Ectodermal cell (in vitro differentiated cells): Measurements from ENCODE around the gene ABLIM3.

Source experiments
- H3K27ac ChIP-seq: 2 replicates; pipeline ENCODE4 v1.7.0; 2013; ENCODE audit warnings: mild to moderate bottlenecking, low read depth, low read length; ENCODE audit not compliant: insufficient read depth, poor library complexity, severe bottlenecking
- H3K27me3 ChIP-seq: 2 replicates; pipeline ENCODE4 v1.7.0; 2013; ENCODE audit warnings: mild to moderate bottlenecking, low read length; ENCODE audit not compliant: insufficient read depth, control insufficient read depth, poor library complexity, severe bottlenecking
- H3K36me3 ChIP-seq: one replicate; pipeline ENCODE4 v1.7.0; 2013; ENCODE audit warnings: low read length; ENCODE audit not compliant: control insufficient read depth, insufficient read depth
- H3K4me1 ChIP-seq: one replicate; pipeline ENCODE4 v1.7.0; 2013; ENCODE audit warnings: low read length; ENCODE audit not compliant: control insufficient read depth, insufficient read depth
- H3K4me3 ChIP-seq: 2 replicates; pipeline ENCODE4 v1.7.0; 2013; ENCODE audit warnings: low read depth, low read length, control low read depth; ENCODE audit not compliant: insufficient read depth
- H3K9me3 ChIP-seq: 2 replicates; pipeline ENCODE4 v1.7.0; 2013; ENCODE audit warnings: mild to moderate bottlenecking, low read length, moderate library complexity; ENCODE audit not compliant: control insufficient read depth
- WGBS, 2 experiments: methylation state at CpG; one replicate each; pipeline ENCODE4 v1.1.7; 2013; ENCODE audit warnings: missing lambda C conversion rate in 2 of 2; 5-methylcytosine and 5-hydroxymethylcytosine counted together

Gene ABLIM3

DNA sequence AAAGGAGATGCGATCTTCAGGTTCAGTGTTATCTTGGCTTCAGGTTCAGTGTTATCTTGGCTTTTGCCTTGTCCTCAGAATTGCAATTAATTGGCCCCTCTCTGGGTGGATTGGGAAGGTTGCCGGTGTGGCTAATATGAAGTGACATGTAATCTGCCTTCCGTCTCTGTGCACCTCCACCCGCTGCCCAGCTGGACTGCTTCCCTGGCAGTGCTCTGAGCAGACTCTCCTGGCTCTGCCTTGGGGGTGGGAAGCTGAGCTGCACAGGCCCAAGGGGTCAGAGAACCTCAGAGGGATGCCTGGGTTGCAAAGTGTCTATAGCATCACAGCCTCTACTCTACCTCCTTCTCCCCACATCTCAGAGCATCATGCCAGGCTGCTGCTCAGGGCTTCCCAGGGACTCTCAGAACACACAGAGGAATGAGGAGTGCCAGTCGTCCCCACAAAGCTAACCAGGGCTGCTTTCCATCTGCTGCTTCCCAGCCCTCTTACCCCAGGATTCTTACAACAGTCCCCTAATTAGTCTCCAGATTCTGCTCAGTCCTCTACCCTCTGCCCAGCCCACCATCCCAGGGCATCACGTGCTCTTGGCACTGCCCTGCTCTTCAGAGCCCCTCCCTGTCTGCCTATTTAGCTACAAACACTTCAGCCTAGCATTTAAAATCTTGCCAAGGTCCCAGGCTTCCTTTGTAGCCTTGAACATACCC lies 76.0 kb downstream of the ABLIM3 start:
- H3K27ac ChIP-seq = no peak overlapping the region
- H3K4me1 ChIP-seq = no peaks in the 10 kb centered on the region
- H3K9me3 ChIP-seq = no peaks in the 10 kb centered on the region
- no peaks in the 10 kb centered on the region for H3K36me3 ChIP-seq
- WGBS, 2 experiments = 71 to 75% methylated on average over 6 of the region's 6 CpGs
- no peak overlapping the region for H3K4me3 ChIP-seq
- H3K27me3 ChIP-seq = no peaks in the 10 kb centered on the region

GRCh38 chr5:149217803-149218155 lies 76.5 kb downstream of the ABLIM3 start:
- H3K36me3 ChIP-seq = no peaks in the 10 kb centered on the region
- no peaks in the 10 kb centered on the region for H3K27me3 ChIP-seq
- H3K9me3 ChIP-seq = no peaks in the 10 kb centered on the region
- H3K27ac ChIP-seq = no peak overlapping the region
- no peaks in the 10 kb centered on the region for H3K4me1 ChIP-seq
- 84 to 85% methylated on average over 3 of the region's 3 CpGs for WGBS, 2 experiments
- H3K4me3 ChIP-seq = no peak overlapping the region

DNA sequence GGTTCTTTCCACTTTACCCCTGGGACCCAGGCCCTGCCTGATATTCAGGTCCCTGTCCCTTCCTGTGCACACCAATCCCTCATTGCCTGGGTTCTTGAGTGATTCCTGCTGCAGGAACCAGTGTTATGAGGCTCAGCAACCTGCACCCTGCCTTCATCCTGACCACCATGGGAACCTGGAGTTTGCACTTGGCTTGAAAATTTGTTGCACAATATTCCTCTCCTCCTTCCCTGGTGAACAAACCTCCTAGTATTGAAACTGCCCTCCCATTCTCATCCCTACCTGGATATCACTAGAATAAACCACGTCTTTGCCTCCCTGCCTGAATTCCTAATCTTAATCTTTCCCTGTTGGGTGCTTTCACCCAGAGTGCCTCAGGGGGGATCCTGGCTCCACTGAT lies 78.3 kb downstream of the ABLIM3 start:
- WGBS, 2 experiments = 76 to 82% methylated on average over 1 of the region's 1 CpG
- H3K4me3 ChIP-seq = no peak overlapping the region
- no peaks in the 10 kb centered on the region for H3K27me3 ChIP-seq
- H3K27ac ChIP-seq = no peak overlapping the region
- H3K4me1 ChIP-seq = no peaks in the 10 kb centered on the region
- H3K9me3 ChIP-seq = no peaks in the 10 kb centered on the region
- no peaks in the 10 kb centered on the region for H3K36me3 ChIP-seq

GRCh38 chr5:149220750-149221149 lies 79.5 kb downstream of the ABLIM3 start:
- H3K27ac ChIP-seq = no peak overlapping the region
- H3K9me3 ChIP-seq = no peaks in the 10 kb centered on the region
- H3K4me1 ChIP-seq = no peaks in the 10 kb centered on the region
- 96% methylated on average over 2 of the region's 2 CpGs for WGBS, 2 experiments
- no peaks in the 10 kb centered on the region for H3K36me3 ChIP-seq
- H3K4me3 ChIP-seq = no peak overlapping the region
- no peaks in the 10 kb centered on the region for H3K27me3 ChIP-seq

DNA sequence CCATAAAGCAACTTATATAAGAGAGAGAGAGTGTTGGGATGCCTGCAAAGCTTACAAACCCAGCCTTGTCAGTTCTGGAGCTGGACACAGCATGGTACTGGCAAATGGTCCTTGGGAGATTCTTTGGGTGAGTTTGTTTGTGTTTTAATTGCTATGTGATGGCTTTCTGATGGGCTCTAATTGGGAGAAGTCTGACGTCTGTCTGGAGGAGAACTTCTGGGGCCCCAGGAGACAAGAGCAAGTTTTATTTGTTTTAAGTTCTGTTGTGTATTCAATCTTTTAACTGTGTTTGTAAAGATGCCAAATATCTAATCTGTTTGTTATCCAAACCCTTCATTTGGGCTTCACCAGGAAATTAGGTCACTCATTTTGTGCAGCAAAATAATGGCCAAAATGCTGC lies 80.0 kb downstream of the ABLIM3 start:
- Histone ChIP-seq H3K27ac (no peak overlapping the region), H3K4me1 (no peaks in the 10 kb centered on the region), H3K36me3 (no peaks in the 10 kb centered on the region), H3K27me3 (no peaks in the 10 kb centered on the region), H3K4me3 (no peak overlapping the region), H3K9me3 (no peaks in the 10 kb centered on the region)
- WGBS, 2 experiments = 80 to 85% methylated on average over 1 of the region's 1 CpG

DNA sequence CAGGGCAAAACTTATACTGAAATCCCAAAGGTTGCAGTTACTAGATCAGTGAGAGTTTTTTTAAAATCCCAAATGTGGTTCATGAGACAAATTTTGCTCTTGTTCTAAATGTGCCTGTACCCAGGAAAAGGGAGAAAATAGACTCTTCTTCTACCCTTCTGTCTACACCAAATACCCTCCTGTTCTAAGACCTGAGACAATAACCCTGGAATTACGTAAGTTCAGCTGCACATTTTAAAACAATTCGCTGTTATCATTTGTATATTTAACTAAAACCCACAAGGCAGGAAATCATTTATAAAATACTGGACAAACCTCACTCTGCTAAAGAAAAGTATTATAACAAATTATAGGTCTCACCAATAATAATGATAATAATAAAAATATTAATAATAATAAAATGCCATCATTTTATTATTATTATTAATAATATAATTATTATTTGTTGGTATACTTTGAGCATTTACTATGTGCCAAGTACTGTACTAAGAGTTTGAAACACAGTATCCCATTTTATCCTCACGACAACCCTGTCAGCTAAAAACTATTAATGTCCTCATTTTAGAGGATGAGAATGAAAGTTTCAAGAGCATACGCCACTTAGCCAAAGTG lies 80.5 kb downstream of the ABLIM3 start:
- WGBS, 2 experiments = 94 to 99% methylated on average over 3 to 4 of the region's 4 CpGs
- no peaks in the 10 kb centered on the region for H3K36me3 ChIP-seq
- no peaks in the 10 kb centered on the region for H3K27me3 ChIP-seq
- H3K4me1 ChIP-seq = no peaks in the 10 kb centered on the region
- no peaks in the 10 kb centered on the region for H3K9me3 ChIP-seq
- no peak overlapping the region for H3K4me3 ChIP-seq
- no peak overlapping the region for H3K27ac ChIP-seq

DNA sequence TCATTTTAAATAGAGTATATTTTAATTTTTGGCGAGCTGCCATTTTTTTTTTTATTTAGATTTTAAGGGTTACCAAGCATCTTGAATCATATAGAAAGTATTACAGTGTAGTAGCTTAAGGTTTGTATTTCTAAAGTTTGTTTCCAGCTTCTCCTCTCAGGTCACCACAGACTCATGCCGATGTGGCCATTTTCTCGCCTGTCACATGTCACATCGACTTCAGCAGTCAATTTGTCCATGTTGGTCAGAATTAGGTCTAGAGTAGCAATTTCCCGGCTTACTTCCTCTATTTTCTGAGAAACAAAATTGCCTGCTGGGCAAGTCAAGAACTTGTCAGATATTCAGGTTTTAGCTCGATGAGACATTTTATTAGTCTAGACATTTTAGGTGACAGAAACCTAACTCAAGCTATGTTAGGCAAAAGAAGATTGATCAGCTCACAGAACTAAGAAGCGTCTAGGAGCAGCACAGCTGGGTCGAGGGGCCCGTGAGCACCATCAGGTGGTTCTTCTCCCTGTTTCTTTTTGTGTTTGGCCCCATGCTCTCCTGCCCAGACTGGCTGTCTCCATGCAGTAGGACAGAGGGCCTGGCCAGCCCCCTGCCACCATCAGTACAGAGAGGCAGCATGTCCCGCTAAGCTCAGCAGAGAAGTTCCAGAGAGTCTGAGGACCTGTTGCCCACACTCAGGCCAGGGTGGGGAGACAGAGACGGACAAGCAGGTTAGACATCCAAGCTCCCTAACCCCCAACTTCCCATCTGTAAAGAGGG lies 82.0 kb downstream of the ABLIM3 start:
- Histone ChIP-seq H3K36me3 (no peaks in the 10 kb centered on the region), H3K4me1 (no peaks in the 10 kb centered on the region), H3K27ac (no peak overlapping the region), H3K27me3 (no peaks in the 10 kb centered on the region), H3K9me3 (no peaks in the 10 kb centered on the region), H3K4me3 (no peak overlapping the region)
- WGBS, 2 experiments = 89 to 93% methylated on average over 10 of the region's 11 CpGs

DNA sequence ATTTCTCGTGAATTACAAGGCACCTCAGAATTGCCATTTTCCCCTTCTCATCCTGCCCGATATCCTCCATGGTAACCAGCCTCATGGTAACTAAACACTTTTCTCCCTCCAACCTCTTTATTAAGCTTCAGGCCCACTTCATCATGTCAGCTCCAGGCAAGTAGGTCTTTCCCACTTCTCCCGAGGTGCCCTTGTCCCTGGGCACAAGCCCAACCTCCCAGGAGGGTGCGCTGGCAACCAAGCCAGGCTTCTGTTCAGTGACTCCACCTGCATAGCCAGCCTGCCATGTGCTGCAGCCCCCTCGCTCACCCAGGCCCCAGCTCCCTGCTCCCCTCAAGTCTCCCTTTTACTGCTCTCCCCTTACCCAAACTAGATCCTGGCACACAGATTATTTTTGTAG lies 83.0 kb downstream of the ABLIM3 start:
- Histone ChIP-seq H3K4me1 (no peaks in the 10 kb centered on the region), H3K36me3 (no peaks in the 10 kb centered on the region), H3K27me3 (no peaks in the 10 kb centered on the region), H3K27ac (no peak overlapping the region), H3K4me3 (no peak overlapping the region), H3K9me3 (no peaks in the 10 kb centered on the region)
- WGBS, 2 experiments = 89 to 90% methylated on average over 5 of the region's 5 CpGs

GRCh38 chr5:149227168-149227826 lies 86.0 kb downstream of the ABLIM3 start:
- H3K4me3 ChIP-seq = no peak overlapping the region
- H3K27me3 ChIP-seq = no peaks in the 10 kb centered on the region
- no peaks in the 10 kb centered on the region for H3K4me1 ChIP-seq
- 89 to 100% methylated on average over 2 of the region's 2 CpGs for WGBS, 2 experiments
- H3K9me3 ChIP-seq = no peaks in the 10 kb centered on the region
- H3K27ac ChIP-seq = no peak overlapping the region
- H3K36me3 ChIP-seq = no peaks in the 10 kb centered on the region
